Hematopoietic multipotent progenitor cell treated with erythropoietin and hydrocortisone succinate and interleukin-3 and kit ligand, for 15 days (in vitro differentiated cells): ENCODE results near the gene USP9X.
A peak's percentile ranks its signal among the peaks of the same experiment; 100 is the strongest.
"Not testable (repeated sequence)": the region's sequence is repeated elsewhere in the genome, so short reads cannot be mapped to it uniquely, and the experiment has no call there.

Experiments used
- DNase-seq: peaks from one replicate; pipeline ENCODE4 v3.0.0-alpha.2; 2015; ENCODE audit warnings: low spot score

USP9X gene

DNA sequence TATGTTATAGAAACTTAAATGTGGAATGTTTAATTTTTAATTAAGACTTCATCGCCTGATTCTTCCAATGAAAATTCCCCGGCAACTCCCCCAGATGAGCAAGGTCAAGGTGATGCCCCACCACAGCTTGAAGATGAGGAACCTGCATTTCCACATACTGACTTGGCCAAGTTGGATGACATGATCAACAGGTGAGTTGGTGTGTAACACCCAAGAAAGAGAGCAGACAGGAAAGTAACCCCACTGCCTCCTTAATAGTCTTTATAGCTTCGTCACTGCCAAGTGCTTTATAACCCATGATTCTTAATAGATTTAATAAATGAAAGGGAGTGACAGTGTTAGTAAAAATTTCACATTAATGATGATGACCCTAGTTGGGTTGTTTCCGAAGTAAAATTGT lies 43.7 kb downstream of the USP9X start:
- DNase-seq, result no peak

DNA sequence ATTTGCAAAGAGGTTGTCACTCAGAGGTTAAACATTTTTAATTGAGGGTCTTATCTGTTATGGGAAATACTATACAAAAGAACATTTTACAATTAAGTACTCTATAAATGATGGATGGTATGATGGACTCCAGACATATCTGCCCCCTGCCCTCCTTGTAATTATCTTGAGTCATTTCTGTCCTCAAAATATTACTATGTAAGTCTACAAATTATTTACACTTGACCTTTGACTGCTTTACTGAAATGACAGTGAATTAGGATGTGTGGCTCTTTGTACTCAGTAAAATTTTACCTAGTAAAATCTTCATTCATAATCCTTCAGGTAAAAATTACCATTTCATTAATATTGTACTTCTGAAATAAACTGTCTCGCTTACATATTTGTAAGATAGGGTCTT lies 46.5 kb downstream of the USP9X start:
- no peak for DNase-seq

DNA sequence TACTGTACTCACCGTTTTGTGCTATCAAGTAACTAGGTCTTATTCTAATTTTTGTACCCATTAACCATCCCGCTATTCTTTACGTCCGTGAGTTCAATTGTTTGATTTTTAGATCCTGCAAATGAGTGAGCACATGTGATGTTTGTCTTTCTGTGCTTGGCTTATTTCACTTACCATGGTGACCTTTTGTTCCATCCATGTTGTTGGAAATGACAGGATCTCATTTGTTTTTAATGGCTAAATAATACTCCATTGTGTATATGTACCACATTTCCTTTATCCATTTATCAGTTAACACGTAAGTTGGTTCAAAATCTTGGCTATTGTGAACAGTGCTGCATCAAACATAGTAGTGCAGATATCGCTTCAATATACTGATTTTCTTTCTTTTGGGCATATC lies 48.3 kb downstream of the USP9X start:
- DNase-seq, result no peak

DNA sequence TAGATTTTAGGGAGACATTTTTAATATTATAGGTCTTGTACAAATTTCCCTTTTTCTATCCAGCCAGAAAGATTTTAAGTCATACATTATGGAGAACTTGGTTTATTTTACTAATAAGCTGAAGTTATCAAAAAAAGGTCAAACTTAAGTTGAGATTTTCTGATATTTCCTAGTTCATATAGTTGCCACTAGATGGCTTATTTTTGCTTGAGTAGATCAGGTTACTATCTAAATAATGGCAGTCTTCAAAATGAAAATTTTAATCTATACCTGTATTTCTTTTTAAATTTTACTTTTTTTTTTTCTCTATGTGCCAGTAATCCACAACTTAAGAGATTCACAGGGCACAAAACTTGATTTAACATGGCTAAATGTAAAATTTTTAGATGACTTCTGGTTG lies 52.3 kb downstream of the USP9X start:
- DNase-seq, result peak; percentile 27

DNA sequence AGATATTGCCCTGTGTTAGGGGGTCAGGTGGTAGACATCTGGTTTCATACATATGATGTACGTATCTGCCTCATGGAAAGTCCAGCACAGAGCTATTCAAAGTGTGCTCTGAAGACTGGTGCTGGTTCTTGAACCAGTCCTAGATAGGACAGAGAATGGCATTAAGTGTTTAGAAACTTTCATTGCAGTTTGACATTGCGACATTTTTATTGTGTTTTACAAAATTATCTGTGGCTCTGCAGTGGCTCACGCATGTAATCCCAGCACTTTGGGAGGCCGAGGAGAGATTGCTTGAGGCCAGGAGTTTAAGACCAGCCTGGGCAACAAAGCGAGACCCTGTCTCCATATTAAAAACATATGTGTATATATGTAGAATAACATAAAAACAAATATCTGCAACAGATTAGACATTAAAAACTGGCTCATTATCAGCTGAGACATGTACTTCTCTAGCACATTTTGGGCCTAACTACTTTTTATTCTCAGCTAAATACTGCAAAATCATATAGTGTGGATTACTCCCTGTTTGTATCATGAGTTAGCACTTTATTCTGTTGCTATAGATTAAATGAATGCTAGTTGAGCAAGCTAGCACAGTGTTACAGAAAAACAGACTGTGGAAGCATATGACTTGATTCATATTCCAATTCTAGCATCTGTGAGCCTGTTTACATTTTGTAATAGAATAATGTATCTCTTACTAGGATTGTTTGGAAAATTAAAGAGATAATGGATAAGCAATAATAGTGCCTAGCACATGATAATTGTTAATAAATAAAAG lies 57.1 kb downstream of the USP9X start:
- peak; percentile 54 for DNase-seq

DNA sequence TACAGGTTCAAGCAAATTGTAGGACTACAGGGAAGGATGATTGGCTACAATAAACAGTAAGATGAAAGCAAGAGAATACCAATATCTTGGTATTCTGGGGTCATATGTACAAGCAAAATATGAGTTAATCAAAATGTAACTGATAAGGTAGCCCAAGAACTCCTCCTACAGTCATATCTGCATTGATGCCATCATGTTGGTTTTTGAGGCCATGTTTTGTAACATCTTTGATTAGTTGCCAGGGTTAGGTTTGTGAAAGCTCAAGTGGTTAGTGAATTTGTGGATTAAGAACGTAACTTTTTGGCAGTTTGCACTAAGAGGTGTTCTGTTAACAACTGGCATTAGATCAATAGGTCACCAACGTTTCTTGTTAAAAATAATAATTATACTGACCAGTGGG lies 59.6 kb downstream of the USP9X start:
- DNase-seq, result no peak

DNA sequence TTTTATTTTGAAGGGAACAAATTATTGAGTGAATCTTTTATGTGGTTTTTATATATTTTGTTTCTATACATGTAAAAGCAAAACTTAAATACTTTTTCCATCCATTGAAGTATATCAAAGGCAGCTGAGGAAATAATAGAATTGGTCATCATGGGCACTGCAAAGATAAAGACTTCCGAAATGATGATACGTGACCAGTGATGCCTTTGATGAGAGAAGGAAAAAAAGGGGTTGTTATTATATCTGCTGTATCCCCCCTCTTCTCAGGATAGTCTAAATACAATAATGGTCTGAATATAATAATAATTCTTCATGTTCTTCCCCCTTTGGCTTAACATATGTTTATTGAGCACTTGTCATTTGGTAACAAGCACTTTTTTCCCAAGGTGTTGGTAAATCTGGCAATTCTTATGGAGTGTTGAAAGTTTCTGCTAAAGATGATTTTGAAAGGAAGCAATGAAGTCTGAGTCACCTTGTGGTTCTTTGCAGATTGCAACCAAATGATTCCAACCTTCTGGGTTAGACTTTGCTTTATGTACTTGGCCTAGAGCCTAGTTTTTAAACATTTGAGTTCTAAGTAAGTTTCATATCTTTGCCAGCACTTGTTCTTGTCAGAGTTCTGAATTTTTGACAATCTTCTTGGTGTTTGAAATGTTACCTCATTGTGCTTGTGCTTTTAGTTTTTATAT lies 60.8 kb downstream of the USP9X start:
- DNase-seq, result peak; percentile 35

DNA sequence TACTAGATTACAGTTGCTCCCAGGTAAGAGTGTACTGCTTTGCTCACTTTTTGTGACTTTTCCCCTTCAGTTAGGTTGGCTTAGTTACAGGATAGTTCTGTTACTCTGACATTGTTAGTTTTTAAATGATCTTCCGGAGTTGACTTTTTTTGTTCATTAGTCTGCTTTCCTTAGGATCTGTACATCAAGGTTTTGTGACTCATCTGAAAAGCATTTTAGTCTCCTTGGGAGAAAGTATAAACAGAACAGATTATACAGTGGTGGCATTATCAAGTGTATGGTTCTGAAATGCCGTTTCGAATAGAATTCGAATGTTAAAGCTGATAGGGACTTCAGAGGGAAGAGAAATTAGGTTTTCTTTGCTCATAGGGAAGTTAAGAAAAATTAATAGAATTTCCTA lies 63.3 kb downstream of the USP9X start:
- DNase-seq, result no peak

DNA sequence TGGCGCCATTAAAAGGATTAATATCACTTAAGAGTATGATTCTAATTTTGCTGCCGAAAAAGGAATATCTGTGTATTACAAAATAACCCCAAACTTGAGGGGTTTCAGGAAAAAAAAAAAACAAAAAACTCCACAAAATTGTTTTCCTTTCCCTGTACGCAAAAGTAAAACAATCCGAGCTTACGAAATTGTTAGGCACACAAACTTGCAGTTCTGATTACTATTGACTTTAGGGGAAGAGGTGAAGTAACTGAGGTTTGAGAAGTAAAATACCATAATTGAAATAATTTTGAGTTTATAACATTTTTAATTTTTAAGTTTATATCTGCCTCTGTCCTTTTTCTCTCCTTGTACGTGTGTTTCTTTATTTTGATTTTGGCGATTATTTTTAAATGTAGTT lies 64.8 kb downstream of the USP9X start:
- no peak for DNase-seq

DNA sequence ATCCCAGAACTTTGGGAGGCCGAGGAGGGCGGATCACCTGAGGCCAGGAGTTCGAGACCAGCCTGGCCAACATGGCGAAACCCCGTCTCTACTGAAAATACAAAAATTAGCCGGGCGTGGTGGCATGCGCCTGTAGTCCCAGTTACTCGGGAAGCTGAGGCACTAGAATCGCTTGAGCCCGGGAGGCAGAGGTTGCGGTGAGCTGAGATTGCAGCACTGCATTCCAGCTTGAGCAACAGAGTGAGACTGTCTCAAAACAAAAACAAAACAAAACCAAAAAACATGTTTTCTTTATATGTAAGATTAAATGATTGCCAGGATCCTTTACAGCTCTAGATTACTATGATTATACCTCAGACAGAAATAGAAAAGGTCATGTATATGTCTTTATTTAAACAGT lies 66.5 kb downstream of the USP9X start:
- not testable (repeated sequence) for DNase-seq

DNA sequence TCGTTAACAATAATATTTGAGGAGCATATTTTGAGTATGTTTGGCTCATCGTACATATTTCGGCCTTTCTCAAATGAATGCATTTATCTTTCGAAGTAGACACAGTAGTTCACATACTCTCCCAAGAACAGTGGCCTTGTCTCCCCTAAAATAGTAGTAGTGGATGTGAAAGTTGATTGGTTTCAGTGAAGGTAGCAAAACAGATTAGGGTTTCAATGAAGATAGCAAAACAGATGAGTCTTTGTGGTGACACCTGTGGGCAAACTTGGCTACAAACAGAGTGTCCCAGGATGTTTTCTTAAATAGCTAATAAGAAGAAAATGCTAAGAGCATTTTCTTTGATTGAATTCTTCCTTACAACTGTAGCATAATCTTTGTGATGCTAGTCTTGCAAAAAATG lies 67.0 kb downstream of the USP9X start:
- no peak for DNase-seq

DNA sequence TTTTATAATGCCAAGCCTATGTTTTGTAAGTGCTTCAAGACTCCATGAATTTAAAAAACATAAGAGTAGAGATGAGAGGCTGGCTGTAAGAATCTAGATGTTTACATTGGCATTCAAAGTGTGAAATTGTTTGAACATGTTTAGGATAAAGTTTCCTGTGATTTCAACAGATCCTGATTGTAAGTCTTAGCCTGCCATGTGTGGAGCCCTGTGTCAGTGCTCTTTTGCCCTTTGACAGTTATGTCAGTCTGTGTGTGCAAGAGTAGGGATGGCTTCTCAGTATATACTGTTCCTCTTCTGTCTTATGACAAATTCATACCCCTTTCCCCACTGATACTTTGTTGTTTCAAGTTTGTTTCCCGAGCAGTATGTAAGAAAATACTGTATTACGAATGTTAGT lies 68.2 kb downstream of the USP9X start:
- DNase-seq, result no peak

DNA sequence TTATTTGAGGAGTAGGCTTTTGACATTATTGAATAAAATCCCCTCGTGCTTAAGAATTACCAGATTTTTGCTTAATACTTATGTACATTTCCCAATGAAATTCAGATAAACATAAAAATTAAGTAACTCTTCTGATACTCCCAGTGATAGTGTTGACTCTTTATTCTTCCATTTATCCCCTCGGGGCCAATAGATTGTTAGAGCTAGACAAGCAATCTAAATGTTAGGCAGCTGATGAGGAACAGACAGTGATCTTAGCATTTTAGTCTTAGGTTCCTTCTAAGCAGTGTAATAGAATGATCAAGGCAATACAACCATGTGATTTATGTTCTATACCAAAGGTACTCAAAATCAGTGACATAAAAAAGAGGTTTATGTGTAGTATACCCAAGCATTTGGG lies 68.7 kb downstream of the USP9X start:
- no peak for DNase-seq

DNA sequence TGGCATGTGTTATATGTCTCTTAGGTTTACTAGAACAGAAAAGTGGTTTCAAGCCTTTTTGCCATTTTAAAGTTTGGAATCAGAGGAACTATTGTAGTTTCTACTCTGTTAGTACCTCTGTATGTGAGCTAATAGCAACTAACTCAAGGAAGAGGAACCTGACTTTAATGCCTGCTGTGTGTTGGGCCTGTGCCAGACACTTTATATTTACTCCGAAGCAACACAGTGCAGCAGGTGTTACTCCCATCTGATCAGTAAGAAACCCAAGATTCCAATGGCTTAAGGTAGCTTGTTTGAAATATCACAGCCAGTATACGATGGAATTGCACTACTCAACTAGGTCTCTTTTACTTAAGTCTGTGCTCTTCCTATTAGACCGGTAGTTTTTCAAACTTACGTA lies 79.2 kb downstream of the USP9X start:
- no peak for DNase-seq

DNA sequence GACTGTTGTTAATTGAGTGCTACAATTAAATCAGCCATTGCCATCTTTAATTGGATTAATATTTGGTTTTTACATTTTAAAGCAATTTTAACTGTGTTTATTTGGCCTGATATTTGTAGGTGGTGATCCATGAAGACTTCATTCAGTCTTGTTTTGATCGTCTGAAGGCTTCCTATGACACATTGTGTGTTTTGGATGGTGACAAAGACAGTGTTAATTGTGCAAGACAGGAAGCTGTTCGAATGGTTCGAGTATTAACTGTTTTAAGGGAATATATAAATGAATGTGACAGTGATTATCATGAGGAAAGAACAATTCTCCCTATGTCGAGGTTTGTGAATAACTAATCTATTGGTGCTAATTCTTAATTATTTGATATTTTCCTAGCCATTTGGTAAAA lies 82.6 kb downstream of the USP9X start:
- DNase-seq, result no peak

DNA sequence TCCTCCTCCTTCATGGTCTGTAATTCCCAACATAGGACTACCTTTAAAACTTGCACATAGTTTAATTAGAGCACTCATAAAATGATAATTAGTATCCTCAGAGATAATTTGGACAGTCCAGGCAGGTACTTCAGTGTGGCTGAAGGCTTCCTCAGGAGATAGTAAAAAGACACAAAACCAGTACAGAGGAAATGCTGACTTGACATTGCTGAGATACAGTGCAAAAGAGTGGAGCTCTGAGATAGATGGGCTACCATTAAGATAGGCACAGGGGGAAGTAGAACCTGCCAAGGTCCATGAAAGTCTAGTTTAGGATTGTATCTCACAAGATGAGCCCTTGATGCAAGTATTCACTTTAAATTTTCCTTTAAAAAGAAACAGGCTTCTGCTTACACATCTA lies 91.0 kb downstream of the USP9X start:
- DNase-seq, result no peak

DNA sequence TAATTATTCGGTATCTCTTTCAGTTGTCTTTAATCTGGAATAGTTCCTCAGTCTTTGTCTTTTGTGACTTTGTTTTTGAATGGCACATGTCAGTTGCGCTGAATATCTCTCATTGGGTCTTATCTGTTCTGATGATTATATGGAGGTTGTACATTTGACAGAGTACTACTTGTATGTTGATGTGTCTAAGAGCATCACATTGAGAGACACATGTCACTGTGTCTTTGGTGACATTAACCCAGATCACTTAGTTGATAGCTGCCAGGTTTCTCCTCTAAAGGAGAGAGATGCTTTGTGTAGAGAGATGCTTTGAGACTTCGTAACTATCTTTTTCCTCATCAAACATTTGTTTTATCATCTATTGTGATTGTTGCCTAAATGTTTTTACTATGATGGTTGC lies 92.1 kb downstream of the USP9X start:
- no peak for DNase-seq

DNA sequence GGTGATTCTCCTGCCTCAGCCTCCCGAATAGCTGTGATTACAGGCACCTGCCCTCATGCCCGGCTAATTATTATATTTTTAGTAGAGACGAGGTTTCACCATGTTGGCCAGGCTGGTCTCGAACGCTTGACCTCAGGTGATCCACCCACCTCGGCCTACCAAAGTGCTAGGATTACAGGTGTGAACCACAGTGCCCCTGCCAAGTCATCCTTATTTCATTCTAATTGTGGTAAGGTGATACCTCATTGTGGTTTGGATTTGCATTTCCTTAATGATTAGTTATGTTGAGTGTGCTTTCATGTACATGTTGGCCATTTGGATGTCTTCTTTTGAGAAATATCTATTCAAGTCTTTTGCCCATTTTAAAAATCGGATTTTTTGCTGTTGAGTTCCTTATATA lies 93.0 kb downstream of the USP9X start:
- no peak for DNase-seq

DNA sequence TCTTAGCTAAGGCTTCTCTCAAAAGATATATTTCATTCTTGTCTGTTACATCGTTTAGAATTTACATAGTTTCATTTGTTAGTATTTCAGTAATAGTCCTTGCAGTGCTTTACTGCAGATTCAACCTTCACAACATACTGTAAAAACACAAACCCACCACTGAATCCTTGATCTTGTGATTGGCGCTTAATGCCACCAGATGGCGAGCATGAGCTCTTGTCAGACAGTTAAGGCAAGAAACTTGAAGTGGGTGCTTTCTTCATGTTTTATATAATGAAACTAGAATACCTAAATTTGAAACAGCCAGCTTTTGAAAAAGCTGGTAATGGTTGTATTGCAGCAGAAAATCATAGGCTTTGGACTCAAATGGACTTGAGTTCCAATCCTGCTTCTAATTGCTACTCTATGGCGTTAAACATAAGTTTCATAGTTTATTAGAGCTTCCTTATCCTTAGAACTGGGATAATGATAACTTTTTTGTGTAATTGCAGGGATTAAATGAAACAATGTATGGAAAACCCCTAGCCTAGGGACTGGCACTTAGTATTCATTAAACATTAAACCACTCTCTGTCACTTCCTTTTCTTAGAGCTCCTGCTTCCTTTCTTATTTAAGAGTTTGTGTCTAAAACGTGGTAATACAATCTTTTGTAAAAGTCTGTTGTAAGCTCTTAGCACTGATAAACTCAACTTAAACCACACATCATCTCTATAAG lies 95.1 kb downstream of the USP9X start:
- DNase-seq, result peak; percentile 52

DNA sequence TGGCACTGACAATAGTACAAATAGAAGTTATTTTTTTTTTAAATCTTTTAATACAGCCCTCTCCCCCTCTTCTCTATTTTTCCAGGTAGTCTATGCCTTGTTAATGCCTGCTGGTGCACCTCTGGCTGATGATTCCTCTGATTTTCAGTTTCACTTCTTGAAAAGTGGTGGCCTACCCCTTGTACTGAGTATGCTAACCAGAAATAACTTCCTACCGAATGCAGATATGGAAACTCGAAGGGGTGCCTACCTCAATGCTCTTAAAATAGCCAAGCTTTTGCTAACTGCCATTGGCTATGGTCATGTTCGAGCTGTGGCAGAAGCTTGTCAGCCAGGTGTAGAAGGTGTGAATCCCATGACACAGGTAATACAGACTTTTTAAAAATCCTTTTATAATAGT lies 99.1 kb downstream of the USP9X start:
- no peak for DNase-seq

DNA sequence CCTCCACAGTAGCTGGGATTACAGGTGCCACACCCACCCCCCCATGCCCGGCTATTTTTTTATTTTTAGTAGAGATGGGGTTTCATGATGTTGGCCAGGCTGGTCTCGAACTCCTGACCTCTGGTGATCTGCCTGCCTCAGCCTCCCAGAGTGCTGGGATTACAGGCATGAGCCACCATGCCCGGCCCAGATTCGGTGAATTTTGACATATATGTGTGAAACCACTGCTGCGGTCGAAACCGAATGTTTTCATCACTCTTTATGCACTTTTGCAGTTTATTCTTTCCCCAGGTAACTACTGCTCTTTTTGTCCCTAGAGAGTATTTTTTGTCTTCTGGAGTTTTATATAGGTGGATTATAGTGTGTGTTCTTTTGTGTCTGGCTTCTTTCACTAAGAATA lies 101.7 kb downstream of the USP9X start:
- not testable (repeated sequence) for DNase-seq

DNA sequence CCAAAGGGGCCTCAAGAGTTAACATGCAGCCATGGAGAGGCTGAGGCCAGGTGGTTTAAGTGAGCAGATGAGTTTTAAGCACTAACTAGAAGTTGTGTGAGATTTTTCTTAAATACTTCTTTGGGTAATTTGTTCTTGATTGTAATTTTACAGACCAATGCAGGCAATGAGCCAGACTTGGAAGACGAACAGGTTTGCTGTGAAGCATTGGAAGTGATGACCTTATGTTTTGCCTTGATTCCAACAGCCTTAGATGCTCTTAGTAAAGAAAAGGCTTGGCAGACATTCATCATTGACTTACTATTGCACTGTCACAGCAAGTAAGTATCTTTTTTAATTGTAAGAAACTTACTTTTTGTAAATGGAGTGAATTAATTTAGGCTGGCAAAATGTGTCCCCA lies 103.9 kb downstream of the USP9X start:
- no peak for DNase-seq

DNA sequence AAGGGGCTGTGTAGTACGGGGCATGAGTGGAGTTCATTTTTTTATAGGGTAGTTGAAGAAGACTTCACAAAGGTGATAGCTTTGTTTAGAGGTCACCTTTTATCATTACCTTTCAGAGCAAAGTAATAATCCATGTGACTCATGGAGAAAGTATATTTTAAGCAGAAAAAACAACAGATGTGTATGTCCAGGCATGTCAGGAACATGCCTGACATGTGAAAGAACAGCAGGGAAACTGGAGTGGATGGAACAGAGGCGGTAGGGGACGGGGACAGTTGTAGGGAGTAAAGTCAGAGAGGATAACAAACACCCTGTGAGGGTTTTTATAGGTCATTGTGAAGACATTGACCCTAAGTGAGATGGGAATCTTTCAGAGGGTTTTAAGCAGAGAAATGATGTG lies 107.6 kb downstream of the USP9X start:
- DNase-seq, result no peak
